Measurements from ENCODE around the gene FN1.

GRCh38 chr2:215383652-215384279 lies 52.1 kb downstream of the FN1 start:
- TF ChIP-seq CTCF (IDR thresholded peaks at IDR 0.05; ENCODE audit: control extremely low read depth in 1 of 3, insufficient read depth in 1 of 3, low read depth in 1 of 3, low read length in 3 of 3) (no peak), JUND (IDR thresholded peaks at IDR 0.05; ENCODE audit: low read length) (no peak), CEBPB (IDR thresholded peaks at IDR 0.05; ENCODE audit: low read depth, low read length) (no peak), SIRT6 (IDR thresholded peaks at IDR 0.05; ENCODE audit: low read length) (no peak), EZH2 (IDR thresholded peaks at IDR 0.05; ENCODE audit: low read depth, low read length, severe bottlenecking) (no peak), KDM1A (IDR thresholded peaks at IDR 0.05; ENCODE audit: borderline replicate concordance, low read length) (no peak), TBP (IDR thresholded peaks at IDR 0.05; ENCODE audit: low read depth, low read length) (no peak)
